ENCODE measurements around the gene TMEM198.
A peak's percentile ranks its signal among the peaks of the same experiment; 100 is the strongest.

The TMEM198 gene

GRCh38 chr2:219560893-219561178 is 17.0 kb downstream of the TMEM198 start:
- H3K27me3 Mint-ChIP-seq: peaks cover 40 to 94% of the 10 kb centered on the region in 2 donors
- ATAC-seq (replicated peaks) (no peak), DNase-seq (no peak)
- no peaks in the 10 kb centered on the region for H3K9me3 Mint-ChIP-seq
- H3K4me1 Mint-ChIP-seq (ENCODE audit: low read depth in 2 of 2): no peaks in the 10 kb centered on the region
- H3K4me3 Mint-ChIP-seq: no peak overlapping the region
- H3K27ac Mint-ChIP-seq: no peak overlapping the region
- no peaks in the 10 kb centered on the region for H3K36me3 Mint-ChIP-seq (ENCODE audit: insufficient read depth)

- H3K4me1 Mint-ChIP-seq (ENCODE audit: low read depth in 2 of 2): no peaks in the 10 kb centered on the region
- DNase-seq (no peak), ATAC-seq (replicated peaks) (no peak)
- peaks cover 42 to 94% of the 10 kb centered on the region in 2 donors for H3K27me3 Mint-ChIP-seq
- no peak overlapping the region for H3K4me3 Mint-ChIP-seq
- no peaks in the 10 kb centered on the region for H3K36me3 Mint-ChIP-seq (ENCODE audit: insufficient read depth)
- H3K27ac Mint-ChIP-seq: no peak overlapping the region
- no peaks in the 10 kb centered on the region for H3K9me3 Mint-ChIP-seq
These were observed 17.6 kb downstream of the TMEM198 start for GRCh38 chr2:219561179-219562048.

GRCh38 chr2:219562049-219563020 is 18.5 kb downstream of the TMEM198 start:
- Mint-ChIP-seq H3K27ac (no peak overlapping the region), H3K36me3 (ENCODE audit: insufficient read depth) (no peaks in the 10 kb centered on the region), H3K9me3 (no peaks in the 10 kb centered on the region), H3K4me3 (no peak overlapping the region), H3K4me1 (ENCODE audit: low read depth in 2 of 2) (no peaks in the 10 kb centered on the region), H3K27me3 (peaks cover 38 to 94% of the 10 kb centered on the region in 2 donors)
- ATAC-seq (replicated peaks) (no peak), DNase-seq (no peak)

GRCh38 chr2:219563271-219563928 is 19.6 kb downstream of the TMEM198 start:
- no peaks in the 10 kb centered on the region for H3K9me3 Mint-ChIP-seq
- peaks cover 41 to 100% of the 10 kb centered on the region in 2 donors for H3K27me3 Mint-ChIP-seq
- H3K4me3 Mint-ChIP-seq: no peak overlapping the region
- H3K36me3 Mint-ChIP-seq (ENCODE audit: insufficient read depth): no peaks in the 10 kb centered on the region
- DNase-seq: no peak
- H3K27ac Mint-ChIP-seq: no peak overlapping the region
- no peaks in the 10 kb centered on the region for H3K4me1 Mint-ChIP-seq (ENCODE audit: low read depth in 2 of 2)
- no peak for ATAC-seq (replicated peaks)

- Mint-ChIP-seq H3K4me3 (no peak overlapping the region), H3K9me3 (no peaks in the 10 kb centered on the region), H3K36me3 (ENCODE audit: insufficient read depth) (no peaks in the 10 kb centered on the region), H3K27ac (no peak overlapping the region), H3K27me3 (peaks cover 43 to 98% of the 10 kb centered on the region in 2 donors), H3K4me1 (ENCODE audit: low read depth in 2 of 2) (no peaks in the 10 kb centered on the region)
- ATAC-seq (replicated peaks) (no peak), DNase-seq (no peak)
These were observed 21.6 kb downstream of the TMEM198 start for GRCh38 chr2:219565130-219566080.

- no peak for ATAC-seq (replicated peaks)
- Mint-ChIP-seq H3K36me3 (ENCODE audit: insufficient read depth) (no peaks in the 10 kb centered on the region), H3K4me3 (no peak overlapping the region), H3K4me1 (ENCODE audit: low read depth in 2 of 2) (no peaks in the 10 kb centered on the region), H3K27me3 (peaks cover 40 to 89% of the 10 kb centered on the region in 2 donors), H3K9me3 (no peaks in the 10 kb centered on the region), H3K27ac (no peak overlapping the region)
- no peak for DNase-seq
These were observed 22.8 kb downstream of the TMEM198 start for GRCh38 chr2:219566640-219567039.

GRCh38 chr2:219567131-219567530 is 23.3 kb downstream of the TMEM198 start:
- Mint-ChIP-seq H3K4me1 (ENCODE audit: low read depth in 2 of 2) (no peaks in the 10 kb centered on the region), H3K9me3 (no peaks in the 10 kb centered on the region), H3K36me3 (ENCODE audit: insufficient read depth) (no peaks in the 10 kb centered on the region), H3K27ac (no peak overlapping the region), H3K4me3 (no peak overlapping the region), H3K27me3 (peaks cover 45 to 89% of the 10 kb centered on the region in 2 donors)
- DNase-seq (no peak), ATAC-seq (replicated peaks) (no peak)

- H3K36me3 Mint-ChIP-seq (ENCODE audit: insufficient read depth): no peaks in the 10 kb centered on the region
- no peaks in the 10 kb centered on the region for H3K9me3 Mint-ChIP-seq
- no peak for ATAC-seq (replicated peaks)
- no peaks in the 10 kb centered on the region for H3K4me1 Mint-ChIP-seq (ENCODE audit: low read depth in 2 of 2)
- no peak overlapping the region for H3K27ac Mint-ChIP-seq
- H3K27me3 Mint-ChIP-seq: peaks cover 41 to 89% of the 10 kb centered on the region in 2 donors
- no peak overlapping the region for H3K4me3 Mint-ChIP-seq
- DNase-seq: no peak
These were observed 24.0 kb downstream of the TMEM198 start for GRCh38 chr2:219567791-219568361.

GRCh38 chr2:219569041-219569440 is 25.2 kb downstream of the TMEM198 start:
- H3K4me1 Mint-ChIP-seq (ENCODE audit: low read depth in 2 of 2): no peaks in the 10 kb centered on the region
- no peak overlapping the region for H3K27ac Mint-ChIP-seq
- peaks cover 48 to 89% of the 10 kb centered on the region in 2 donors for H3K27me3 Mint-ChIP-seq
- H3K4me3 Mint-ChIP-seq: no peak overlapping the region
- no peak for ATAC-seq (replicated peaks)
- no peaks in the 10 kb centered on the region for H3K9me3 Mint-ChIP-seq
- no peak for DNase-seq
- H3K36me3 Mint-ChIP-seq (ENCODE audit: insufficient read depth): no peaks in the 10 kb centered on the region

- peak overlapping the region; percentile 8 to 53 for H3K4me3 Mint-ChIP-seq
- no peak overlapping the region for H3K27ac Mint-ChIP-seq
- ATAC-seq (replicated peaks) (no peak), DNase-seq (no peak)
- H3K9me3 Mint-ChIP-seq: no peaks in the 10 kb centered on the region
- peaks cover 43 to 87% of the 10 kb centered on the region in 2 donors for H3K27me3 Mint-ChIP-seq
- H3K4me1 Mint-ChIP-seq (ENCODE audit: low read depth in 2 of 2): no peaks in the 10 kb centered on the region
- no peaks in the 10 kb centered on the region for H3K36me3 Mint-ChIP-seq (ENCODE audit: insufficient read depth)
These were observed 25.8 kb downstream of the TMEM198 start for GRCh38 chr2:219569635-219570034.

- peak; percentile 31 for ATAC-seq (replicated peaks)
- H3K4me1 Mint-ChIP-seq (ENCODE audit: low read depth in 2 of 2): no peaks in the 10 kb centered on the region
- peaks cover 49 to 87% of the 10 kb centered on the region in 2 donors for H3K27me3 Mint-ChIP-seq
These were observed 26.5 kb downstream of the TMEM198 start for GRCh38 chr2:219570194-219570923.

GRCh38 chr2:219570924-219571310 is 27.1 kb downstream of the TMEM198 start:
- Mint-ChIP-seq H3K36me3 (ENCODE audit: insufficient read depth) (no peaks in the 10 kb centered on the region), H3K27me3 (peaks cover 53 to 87% of the 10 kb centered on the region in 2 donors)
- no peak for DNase-seq

More at GRCh38 chr2:219570194-219570923, 26.5 kb downstream of the TMEM198 start:
- peak overlapping the region; percentile 8 to 53 for H3K4me3 Mint-ChIP-seq
- H3K27ac Mint-ChIP-seq: no peak overlapping the region
- no peaks in the 10 kb centered on the region for H3K9me3 Mint-ChIP-seq
- DNase-seq: no peak
- no peaks in the 10 kb centered on the region for H3K36me3 Mint-ChIP-seq (ENCODE audit: insufficient read depth)

More at GRCh38 chr2:219570924-219571310, 27.1 kb downstream of the TMEM198 start:
- Mint-ChIP-seq H3K27ac (no peak overlapping the region), H3K4me1 (ENCODE audit: low read depth in 2 of 2) (no peaks in the 10 kb centered on the region), H3K4me3 (peak overlapping the region in 1 of 2 donors; percentile 53), H3K9me3 (no peaks in the 10 kb centered on the region)
- peak; percentile 37 for ATAC-seq (replicated peaks)

Data from effector memory CD8-positive, alpha-beta T cell (primary cell).